Heart left ventricle (tissue), 11 donors: ENCODE results near the gene SLC35F5. TPM values are rescaled to one million over a fixed set of nuclear protein-coding genes. Genes with fewer than 3 reads are reported as not detected.

ENCODE experiments used
- microRNA-seq, 4 donors: library from miRNA; unstranded; fragments of <30 nt; microRNA quantifications; one replicate each; pipeline versions ENCODE4 to v1.2.0, GENCODE V29; 2017 to 2020
- polyA plus RNA-seq, 2 donors: library from polyadenylated mRNA; stranded (reverse); fragments of 200-250 nt; gene quantifications; one replicate each; pipeline ENCODE4 v1.2.3, GENCODE V29; 2013
- total RNA-seq, 9 donors: library from RNA; depleted of rRNA in 2 of 9; stranded (reverse); fragments of >200 nt in 2 of 9; fragmentation: NEBNext Ultra II Directional in 3 of 9; extraction: Animal tissue kit (Norgen Biotek cat#: 25700) in 3 of 9; gene quantifications; one replicate each; pipeline versions ENCODE4 v1.1.0 to v1.2.4, GENCODE V29; 2016 to 2023
- donor health status: ischemic (EF 13 %, LVEDD 7.1; RV severe dilation, severe dysfunction).
- donor health status: healthy with polysubstance abuse.
- donor health status: DM: no; HTN: yes; CAD: no.
- donor health status: DM: no; HTN: no; CAD: no.
- donor health status: ischemic (EF 25% LVEDD 5.7; RV mildly dilated, moderate dysfunction).
- donor health status: healthy.
- donor health status: DM: yes; HTN: yes; CAD: no.
- donor health status: PGD.
- donor health status: nonischemic (EF 23%, LVEDD 6.1; RV moderate dilation, normal function).

The SLC35F5 gene
- total and polyA plus RNA-seq, 11 donors: 22.6 to 97.2 (median 61.9) TPM

Small RNAs within 50 kb of the gene (microRNA-seq; reads per million reads assigned to microRNA genes)
- 0 reads per million in 4 donors for gene MIR4782

Other genes with a start within 250 kb of the SLC35F5 start
- gene RABL2A, start 129.4 kb downstream of the SLC35F5 start, total RNA-seq: 1 to 10 TPM; 2.9 to 9.5 (median 7.7) TPM
- 1 to 10 TPM; 3.6 to 6.3 TPM for gene RABL2A, start 129.4 kb downstream of the SLC35F5 start, polyA plus RNA-seq
- 100 to 1,000 TPM in 6 of 9 donors, 10 to 100 TPM in 3; 53.3 to 238 (median 132) TPM for gene ACTR3, start 133.4 kb upstream of the SLC35F5 start, total RNA-seq
- gene ACTR3, start 133.4 kb upstream of the SLC35F5 start, polyA plus RNA-seq: 100 to 1,000 TPM in 1 of 2 donors, 10 to 100 TPM in 1; 15.3 to 115 TPM